Hippocampal formation (tissue), 2 donors: ENCODE measurements around the gene JADE2.
A peak's percentile ranks its signal among the peaks of the same experiment; 100 is the strongest.
"Not testable (repeated sequence)": the region's sequence is repeated elsewhere in the genome, so short reads cannot be mapped to it uniquely, and the experiment has no call there.

Source experiments
- DNase-seq, 2 donors: peaks; one replicate each; lab custom pipeline; 2025; lab: John Stamatoyannopoulos, UW

Gene JADE2

GRCh38 chr5:134524826-134525682 lies at the start of gene JADE2:
TSS of gene JADE2 (plus strand) at chr5:134525670. CDS start at chr5:134535858, 10,188 bp downstream.
- DNase-seq = peak; percentile 64 to 82

DNA sequence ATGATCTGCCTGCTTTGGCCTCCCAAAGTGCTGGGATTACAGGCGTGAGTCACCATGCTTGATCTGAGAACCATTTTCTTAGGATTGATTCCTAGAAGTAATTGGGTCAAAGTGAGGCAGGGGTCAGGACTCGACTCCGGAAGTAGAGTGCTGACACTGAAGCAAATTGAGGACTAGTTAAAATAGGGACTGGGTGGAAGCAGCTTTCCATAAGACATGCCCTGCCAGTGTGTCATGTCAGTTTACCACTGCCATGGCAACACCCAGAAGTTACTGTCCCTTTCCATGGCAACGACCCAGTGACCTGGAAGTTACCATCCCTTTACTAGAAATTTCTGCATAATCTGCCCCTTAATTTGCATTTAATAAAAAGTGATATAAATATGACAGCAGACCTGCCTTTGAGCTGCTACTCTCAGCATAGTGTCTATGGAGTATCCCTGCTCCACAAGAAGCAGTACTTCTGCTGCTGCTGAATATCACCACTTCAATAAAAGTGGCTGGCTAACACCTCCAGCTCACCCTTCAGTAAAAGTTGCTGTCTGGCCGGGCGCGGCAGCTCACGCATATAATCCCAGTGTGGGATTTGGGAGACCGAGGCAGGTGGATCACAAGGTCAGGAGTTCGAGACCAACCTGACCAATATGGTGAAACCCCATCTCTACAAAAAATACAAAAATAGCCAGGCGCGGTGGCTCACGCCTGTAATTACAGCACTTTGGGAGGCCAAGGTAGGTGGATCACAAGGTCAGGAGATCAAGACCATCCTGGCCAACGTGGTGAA lies 47.8 kb upstream of the JADE2 start:
- DNase-seq = no peak

DNA sequence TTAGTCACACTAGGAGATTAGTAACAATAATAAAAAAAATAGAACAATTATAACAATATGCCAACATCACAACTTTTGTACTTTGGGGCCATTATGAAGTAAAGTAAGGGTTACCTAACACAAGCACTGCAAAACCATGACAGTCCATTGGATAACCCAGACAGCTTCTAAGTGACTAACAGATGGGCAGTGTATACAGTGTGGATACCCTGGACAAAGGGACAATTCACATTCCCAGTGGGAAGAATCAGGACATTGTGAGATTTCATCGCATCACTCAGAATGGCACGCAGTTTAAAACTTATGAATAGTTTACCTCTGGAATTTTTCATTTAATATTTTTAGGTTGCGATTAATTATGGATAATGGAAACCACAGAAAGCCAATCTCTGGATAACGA lies 45.6 kb upstream of the JADE2 start:
- no peak for DNase-seq

- no peak for DNase-seq
These were observed 36.1 kb upstream of the JADE2 start for GRCh38 chr5:134489227-134489944.

DNA sequence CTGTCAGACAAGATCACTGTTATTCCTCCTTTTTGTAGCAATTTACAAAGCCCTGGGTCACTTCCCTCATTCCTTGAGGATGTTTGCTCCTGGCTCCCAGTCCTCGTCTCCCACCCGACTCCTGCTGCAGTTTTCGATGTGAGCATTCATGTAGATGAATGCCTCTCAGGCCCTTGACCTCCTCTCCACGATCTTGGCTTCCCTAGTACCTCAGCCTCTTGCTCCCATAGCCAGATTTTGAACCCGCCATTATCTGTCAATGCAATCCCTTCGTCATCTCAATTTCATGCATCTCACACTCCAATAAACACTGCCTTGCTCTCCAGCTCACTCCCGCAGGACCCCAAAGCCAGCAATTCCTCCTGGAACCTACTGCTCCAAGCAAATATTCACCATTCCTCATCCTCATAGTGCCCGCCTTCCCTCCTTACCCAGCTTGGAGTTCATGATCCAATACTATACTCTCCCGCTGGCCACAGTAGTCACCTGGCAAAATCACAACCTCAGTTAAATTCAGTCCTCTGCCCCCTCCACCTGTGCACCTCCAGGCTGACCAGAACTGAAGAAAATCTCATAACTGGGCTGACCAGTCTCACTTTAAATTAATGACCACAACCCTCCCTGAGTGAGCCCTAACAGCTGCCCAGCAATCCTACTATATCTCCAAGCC lies 35.1 kb upstream of the JADE2 start:
- no peak for DNase-seq

GRCh38 chr5:134490925-134491271 lies 34.6 kb upstream of the JADE2 start:
- no peak for DNase-seq

DNA sequence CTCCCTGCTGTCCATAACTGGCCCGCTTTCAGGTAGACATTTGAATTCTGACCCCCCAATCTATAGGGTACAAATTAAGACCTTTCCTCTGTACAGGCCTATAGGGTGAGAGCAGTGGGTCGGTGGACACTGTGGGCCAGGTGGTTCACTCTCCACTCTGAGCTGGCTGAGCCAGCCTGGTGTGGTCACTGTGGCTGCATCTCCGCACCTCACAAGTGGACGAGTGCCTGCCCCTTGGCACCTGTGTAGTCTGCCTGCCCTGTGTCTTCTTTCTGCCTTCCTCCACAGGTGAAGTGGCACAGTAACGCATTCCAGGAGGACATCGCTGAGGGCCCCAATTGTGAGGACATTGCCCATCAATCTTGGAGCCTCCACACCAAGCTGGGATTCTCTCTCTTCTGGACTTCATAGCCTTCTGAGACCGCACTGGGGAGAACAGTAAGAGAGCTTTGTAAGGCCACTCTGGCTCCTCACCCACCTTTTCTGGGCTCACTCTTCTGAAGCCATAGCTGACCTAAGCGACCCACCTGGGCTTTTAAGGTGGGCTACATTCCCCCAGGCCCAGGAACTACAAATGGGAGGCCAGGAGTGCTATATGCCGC lies 33.5 kb upstream of the JADE2 start:
- DNase-seq = no peak

- DNase-seq = no peak
These were observed 32.9 kb upstream of the JADE2 start for GRCh38 chr5:134492568-134492967.

DNA sequence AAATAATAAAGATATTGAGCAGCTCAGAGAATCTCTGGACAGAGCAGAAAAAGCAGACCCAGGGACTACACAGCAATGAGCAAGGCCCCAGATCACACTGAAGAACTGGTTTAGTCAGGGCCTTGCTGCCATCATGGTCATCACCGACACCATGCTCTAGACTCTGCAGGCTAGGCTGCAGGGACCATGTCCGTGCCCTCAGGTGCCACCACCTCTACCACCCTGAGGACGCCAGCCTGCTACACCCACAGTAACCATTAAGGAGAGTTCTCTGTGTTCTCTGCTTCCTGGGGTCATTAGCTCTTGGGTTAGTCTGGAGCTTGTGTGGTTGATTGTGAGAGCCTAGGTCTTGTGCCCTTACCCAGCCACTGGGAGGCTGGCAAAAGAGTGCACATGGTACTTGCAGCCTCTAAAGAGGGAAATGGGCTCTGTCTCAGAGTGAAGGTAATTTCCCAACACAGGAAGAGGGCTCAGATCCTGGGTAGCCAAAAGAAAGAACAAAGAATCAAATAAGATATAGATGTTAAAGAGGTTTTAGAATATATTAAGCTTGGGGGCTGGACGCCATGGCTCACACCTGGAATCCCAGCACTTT lies 31.9 kb upstream of the JADE2 start:
- DNase-seq = no peak

- DNase-seq = no peak
These were observed 30.7 kb upstream of the JADE2 start for GRCh38 chr5:134494780-134495179.

GRCh38 chr5:134499905-134500304 lies 25.6 kb upstream of the JADE2 start:
- not testable (repeated sequence) for DNase-seq

DNA sequence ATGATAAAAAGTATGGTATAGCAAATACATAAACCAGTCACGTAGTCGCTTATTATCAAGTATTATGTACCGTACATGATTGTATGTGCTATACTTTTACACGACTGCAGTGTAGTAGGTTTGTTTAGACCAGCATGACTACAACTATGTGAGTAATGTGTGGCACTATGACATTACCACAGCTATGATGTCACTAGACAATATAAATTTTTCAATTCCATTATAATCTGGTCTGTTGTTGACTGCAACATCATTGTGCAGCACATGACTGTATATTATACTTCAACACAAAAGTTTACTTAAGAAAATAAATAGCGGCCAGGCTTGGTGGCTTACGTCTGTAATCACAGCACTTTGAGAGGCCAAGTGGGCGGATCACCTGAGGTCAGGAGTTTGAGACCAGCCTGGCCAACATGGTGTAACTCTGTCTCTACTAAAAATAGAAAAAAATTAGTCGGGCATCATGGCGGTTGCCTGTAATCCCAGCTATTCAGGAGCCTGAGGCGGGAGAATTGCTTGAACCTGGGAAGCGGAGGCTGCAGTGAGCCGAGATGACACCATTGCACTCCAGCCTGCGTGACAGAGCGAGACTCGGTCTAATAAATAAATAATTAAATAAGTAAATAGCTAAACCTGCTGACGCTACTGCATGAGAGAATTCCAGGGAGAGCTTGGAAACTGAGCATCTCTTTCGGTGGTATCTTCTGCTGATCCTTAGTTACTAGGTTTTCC lies 24.6 kb upstream of the JADE2 start:
- no peak for DNase-seq

DNA sequence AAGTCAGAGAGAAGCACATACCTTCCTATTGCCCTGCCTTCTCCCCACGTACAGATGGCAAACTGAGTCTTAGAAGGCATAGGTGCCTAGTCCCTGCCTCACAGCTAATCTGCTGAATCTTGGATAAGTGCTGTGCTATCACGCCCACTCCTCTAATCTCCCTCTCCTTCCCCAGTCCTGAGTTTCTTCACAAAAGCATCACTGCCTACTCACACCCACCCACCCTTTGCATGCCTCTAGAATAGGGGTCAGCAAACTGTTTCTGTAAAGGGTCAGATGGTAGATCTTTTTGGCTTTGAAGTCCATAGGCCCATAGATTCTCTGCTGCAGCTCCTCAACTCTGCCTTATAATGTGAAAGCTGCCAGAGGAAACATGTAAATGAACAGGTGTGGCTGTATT lies 23.2 kb upstream of the JADE2 start:
- DNase-seq = no peak

DNA sequence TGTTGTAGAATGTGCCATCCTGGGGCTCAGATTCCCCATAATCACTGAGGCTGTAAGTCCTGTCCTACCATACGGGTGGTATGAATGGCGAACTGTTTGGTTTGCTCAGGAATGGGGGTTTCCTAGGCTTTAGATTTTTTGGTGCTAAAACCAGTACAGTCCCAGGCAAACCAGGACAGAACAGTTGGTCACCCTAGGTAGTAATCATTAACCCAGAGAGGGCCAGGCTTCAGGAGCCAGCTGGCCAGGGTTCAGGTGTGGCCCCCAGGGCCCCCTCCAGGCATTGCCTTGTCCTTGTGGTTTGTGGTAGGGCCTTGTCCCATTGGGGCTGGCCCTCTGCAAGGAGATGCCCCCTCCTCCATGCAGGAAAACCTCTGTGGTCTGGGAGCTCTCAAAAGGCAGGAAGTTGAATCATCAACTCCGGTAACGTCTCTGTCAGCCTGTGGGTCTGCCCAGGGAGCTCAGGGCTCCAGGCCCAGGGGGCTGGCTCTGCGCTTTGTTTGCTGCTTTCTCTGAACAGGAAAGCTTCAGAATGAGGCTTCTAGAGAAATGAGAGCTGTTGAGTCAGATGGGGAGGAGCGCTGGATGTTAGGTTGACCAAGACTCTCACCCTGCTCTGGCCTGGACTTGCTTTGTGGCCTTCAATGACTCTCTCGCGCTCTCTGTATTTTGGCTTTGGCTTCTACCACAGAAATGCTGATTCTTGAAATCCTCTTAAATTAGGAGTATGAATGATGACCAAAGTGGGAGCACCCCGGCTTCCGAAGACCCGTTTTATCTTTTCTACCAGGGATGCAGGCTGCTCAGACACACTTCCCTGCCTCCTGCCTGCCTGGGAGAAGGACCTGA lies 22.2 kb upstream of the JADE2 start:
- DNase-seq = no peak

DNA sequence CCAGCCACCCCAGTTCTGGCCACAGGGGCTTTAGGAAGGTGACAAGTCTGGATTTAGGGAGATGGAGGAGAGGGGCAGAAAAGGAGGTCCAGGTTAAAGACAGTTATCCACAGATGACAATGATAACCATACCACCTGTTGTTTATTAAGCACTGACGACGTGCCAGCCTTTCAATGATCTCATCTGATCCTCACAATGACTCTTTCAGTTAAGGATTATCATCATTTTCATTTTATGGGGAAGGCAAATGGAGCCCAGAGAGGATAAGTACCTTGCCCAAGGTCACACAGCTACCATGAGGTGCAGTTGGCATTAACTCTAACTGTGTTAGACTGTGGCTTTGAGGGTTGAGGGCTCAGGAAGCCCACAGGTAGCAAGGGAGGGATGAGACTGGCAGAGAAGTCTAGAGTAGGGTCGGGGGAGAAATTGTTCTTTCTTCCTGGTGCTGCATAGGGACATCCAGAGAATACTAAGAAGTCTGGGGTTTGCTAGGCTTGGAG lies 21.5 kb upstream of the JADE2 start:
- DNase-seq = no peak

DNA sequence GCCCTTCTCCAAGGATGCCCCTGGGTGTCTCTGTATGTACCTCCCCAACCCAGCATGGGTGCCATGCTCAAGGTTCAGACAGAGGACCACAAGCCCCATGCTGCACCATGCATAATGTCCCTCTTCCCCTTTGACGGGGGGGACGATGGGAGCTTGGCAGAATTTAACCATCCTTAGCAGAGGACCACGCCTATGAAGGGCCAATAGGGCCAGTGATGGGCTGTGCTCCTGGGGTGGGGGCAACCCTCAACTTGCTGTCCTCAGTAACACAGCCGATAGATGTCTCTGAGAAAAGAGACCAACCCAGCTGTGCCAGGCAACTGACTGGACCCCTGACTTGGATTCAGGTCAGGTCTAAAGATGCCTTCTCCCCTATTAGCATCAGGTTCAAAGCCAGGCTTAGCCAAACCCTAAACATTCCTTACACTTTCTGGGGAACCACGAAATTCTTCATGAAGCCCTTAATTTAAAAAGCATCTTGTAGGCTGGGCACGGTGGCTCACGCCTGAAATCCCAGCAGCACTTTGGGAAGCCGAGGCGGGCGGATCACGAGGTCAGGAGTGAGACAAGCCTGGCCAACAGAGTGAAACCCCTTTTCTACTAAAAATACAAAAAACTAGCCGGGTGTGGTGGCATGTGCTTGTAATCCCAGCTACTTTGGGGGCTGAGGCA lies 20.7 kb upstream of the JADE2 start:
- DNase-seq = no peak

GRCh38 chr5:134506054-134507039 lies 19.1 kb upstream of the JADE2 start:
- DNase-seq = no peak

DNA sequence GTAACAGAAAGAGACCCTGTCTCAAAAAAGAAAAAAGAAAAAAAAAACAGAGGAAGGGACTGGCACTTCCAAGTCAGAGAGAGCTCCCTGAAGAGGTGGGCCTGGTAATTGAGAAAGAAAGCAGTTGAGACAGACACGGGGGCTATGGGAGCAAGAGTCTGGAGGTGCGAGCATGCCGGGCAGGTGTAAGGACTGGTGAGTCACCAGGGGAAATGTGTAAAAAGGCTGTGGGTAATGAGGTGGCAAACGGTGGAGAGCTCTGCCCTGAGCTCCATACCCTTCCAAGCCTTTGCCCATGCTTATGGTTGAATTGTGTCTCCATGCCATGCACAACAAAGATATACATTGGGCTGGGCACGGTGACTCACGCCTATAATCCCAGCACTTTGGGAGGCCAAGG lies 18.0 kb upstream of the JADE2 start:
- DNase-seq = no peak
